HG03575 (cell line): ENCODE measurements around the gene CACUL1.
"Not testable (repeated sequence)": the region's sequence is repeated elsewhere in the genome, so short reads cannot be mapped to it uniquely, and the experiment has no call there.

Source experiments
- ATAC-seq: cut with Tn5 transposase; IDR thresholded peaks from one replicate; pipeline ENCODE4 v1.9.1; 2021; ENCODE audit not compliant: unreplicated experiment, insufficient number of reproducible peaks, low FRiP score; ENCODE audit errors: extremely low read depth

Gene CACUL1

DNA sequence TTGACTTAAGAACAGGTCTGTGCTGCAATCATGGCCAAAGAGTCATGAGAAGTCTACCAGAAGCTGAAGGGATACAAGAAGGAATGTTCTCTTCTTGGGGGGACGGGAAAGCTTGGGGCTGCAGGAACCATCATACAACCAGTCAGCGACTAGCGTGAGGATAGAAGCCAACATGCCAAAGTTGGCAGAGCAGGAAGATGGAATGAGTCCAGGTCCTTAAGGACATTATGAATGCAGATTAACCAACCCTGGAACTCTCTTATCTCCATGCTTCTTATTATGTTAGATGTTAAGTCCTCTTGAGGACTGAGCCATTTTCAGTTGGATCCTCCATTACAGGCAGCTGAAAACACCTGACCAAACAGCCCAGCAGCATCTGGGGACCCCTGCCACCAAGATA is 17.2 kb upstream of the CACUL1 start:
- no peak for ATAC-seq

DNA sequence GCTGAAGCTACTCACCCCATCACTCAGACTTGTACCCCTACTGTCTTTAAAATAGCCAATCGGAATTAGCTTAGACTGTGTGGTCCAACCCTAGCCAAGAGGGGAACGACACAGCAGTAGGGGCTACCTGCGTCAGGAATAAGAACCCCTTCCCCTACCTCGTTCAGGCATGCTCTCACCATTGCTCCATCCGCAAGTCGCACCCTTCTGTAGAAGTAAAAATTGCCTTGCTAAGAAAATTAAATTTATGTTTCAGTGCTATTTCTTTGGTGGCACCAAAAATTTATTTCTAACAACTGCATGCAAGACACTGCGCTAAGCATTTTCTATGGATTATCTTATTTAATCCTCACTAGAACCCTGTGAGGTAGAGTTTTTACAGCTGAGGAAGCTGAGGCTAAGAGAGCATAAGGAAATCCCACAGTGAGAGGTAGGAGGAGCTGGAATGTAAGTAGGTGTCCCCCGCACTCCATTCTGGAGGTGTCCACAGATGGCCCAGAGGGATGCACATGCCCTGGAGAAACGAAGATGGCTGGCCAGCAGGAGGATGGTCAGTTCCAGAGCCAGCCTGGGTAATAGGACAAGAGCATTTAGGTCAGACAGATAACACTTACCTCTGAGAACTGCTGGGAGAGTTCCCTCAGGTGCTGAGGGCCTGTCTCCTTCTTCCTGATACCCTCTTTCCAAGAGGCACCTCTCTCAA is 15.3 kb upstream of the CACUL1 start:
- no peak for ATAC-seq

DNA sequence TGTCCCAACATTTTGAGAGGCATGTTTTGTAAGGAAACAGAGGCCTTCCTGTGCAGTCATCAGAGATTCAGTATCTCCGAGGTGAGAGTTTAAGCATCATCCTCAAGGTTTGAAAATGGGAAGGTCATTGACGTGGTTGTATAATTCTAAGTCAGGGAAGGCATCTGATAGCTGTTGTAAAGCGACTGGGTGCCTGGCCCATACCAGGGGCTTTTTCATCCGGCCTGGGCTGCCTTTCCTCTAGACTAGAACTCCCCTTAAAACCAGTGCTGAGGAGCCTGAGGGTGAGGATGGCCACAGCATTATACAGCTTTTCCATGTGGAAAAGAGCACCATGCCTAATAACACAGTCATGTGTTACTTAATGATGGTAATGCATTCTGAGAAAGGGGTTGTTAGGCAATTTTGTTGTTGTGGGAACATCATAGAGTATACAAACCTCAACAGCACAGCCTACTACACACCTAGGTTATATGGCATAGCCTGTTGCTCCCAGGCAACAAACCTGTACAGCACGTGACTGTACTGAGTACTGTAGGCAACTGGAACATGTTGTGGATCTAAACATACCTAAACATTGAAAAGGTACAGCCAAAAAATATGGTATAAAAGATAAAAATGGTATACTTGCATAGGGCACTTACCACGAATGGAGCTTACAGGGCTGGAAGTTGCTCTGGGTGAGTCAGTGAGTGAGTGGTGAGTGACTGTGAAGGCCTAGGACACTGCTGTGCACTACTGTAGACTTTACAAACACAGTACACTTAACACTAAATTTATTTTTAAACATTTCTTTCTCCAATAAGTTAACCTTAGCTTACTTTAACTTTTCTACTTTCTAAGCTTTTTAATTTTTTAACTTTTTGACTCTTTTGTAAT is 13.5 kb upstream of the CACUL1 start:
- no peak for ATAC-seq

DNA sequence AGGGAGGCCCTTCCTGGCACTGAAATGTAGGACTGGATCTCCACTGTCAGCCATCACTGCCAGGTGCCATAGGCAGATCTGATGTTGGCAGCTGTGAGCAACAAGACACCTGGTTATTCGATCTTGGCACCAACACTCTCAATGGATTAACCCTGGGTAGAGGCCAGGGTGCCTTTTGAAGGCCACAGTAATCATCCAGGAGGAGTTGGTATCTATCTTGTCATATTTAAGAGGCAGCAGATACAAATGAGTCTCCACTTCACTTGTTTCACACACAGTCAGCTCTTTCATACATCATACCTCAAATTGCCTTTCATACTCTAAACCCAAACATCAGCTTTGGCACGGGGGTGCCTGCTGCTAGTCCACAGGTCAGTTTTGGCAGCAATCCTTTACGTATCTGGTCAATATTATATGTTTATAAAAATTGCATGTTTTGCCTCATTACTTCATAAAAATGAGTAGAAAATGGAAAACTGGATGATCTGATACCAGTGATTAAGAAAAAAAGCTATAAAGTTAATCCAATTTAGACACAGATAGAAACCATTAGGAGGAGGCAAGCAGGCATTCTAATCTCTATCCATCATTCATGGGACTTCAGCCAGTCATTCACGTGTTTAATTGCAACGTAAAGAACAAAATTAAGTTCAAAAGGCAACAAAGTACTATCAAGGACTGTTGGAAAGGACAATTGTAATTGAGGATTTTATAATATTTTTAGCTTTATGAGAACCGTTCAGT is 12.7 kb upstream of the CACUL1 start:
- no peak for ATAC-seq

DNA sequence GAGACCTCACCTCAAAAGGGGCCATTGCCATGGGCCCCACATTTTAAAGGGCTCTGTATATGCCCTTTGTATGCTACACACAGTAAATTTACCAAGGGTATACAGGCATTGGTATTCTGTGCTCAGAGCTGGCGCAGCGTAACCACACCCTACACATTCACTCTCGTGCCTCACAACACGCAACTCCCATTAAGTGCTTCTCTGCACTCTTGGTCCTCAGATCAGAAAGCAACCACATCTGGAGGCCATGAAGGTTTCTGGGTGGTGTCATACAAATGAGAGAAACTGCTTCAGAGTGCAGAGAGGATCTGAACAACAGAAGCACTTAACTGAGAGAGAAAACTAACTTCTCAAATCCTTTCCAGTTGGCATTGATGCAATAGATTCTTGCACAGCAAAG is 9.4 kb upstream of the CACUL1 start:
- no peak for ATAC-seq

DNA sequence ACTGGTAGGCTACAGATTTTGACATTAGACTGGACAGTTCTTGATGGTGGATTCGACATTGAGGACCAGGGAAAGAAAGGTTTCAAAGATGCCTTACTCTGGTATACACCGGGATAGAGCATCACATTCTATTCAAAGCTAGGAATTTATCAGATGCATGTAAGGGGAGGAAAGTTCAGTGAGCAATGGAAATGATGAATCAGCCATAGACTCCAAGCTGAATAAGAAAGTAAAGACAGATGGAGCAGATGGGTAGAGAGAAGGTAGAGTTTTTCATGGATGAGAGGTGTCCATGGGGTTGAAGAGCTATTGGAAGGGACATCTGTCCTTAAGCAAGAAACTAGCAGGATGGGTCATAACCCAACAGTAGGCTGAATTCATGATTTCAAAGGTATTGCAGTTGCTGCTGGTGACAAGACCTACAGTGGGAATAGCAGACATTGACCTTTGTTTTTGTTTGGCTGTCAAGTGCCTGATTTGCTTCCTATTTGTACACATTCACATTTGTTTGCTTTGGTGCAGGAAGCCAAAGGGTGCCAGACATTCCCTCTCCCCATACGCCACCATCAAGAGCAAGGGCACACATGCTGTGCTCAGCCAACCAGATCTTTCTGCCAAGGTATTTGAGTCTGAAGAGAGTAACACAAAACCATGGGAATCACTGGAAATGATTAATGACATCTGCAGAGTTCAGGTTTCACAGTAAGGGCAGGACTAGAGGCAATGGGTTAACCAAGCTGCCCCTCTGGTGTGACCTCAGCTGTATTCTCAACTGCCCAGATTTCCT is 8.6 kb upstream of the CACUL1 start:
- no peak for ATAC-seq

DNA sequence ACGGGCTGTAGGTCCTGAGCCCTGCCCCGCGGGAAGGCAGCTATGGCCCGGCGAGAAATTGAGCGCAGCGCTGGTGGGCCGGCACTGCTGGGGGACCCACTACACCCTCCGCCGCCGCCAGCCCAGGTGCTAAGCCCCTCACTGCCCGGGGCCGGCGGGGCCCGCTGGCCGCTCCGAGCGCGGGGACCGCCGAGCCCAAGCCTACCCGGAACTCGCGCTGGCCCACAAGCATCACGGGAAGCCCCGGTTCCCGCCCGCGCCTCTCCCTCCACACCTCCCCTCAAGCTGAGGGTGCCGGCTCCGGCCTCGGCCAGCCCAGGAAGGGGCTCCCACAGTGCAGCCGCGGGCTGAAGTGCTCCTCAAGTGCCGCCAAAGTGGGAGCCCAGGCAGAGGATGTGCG is 5.5 kb upstream of the CACUL1 start:
- ATAC-seq: no peak

DNA sequence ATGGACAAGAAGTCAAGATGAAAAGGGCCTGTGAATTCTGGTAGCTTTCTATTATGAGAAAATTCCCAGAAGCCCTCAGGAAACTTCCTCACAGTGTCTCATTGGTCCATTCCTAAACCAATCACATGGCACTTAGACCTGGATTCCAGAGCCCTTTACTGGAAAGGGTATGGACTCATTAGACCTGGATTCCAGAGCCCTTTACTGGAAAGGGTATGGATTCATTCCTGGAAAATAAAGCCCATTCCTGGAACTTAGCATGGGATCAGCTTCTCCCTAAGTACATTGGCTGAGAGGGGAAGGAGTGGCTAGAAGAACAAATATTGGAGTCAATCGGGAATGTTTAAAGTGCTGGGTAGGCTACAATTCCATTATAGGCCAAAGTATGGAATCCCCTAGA is 3.7 kb upstream of the CACUL1 start:
- no peak for ATAC-seq

DNA sequence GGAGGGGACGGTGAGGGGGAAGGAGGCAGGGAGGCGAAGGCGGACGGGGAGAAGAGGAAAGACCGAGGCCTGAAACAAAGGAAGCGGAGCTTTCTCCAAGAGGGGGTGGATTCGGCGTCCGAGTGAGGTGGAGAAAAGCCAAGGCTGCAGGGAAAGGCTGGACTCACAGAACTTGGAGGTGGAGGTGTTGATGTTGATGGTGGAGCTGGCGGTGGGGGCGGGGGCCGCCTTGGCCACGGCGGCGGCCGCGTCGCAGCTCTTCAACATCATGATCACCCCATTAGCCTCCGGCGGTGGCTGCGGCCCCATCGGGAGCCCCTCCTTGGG is 578 bp downstream of the CACUL1 start:
- ATAC-seq: no peak

DNA sequence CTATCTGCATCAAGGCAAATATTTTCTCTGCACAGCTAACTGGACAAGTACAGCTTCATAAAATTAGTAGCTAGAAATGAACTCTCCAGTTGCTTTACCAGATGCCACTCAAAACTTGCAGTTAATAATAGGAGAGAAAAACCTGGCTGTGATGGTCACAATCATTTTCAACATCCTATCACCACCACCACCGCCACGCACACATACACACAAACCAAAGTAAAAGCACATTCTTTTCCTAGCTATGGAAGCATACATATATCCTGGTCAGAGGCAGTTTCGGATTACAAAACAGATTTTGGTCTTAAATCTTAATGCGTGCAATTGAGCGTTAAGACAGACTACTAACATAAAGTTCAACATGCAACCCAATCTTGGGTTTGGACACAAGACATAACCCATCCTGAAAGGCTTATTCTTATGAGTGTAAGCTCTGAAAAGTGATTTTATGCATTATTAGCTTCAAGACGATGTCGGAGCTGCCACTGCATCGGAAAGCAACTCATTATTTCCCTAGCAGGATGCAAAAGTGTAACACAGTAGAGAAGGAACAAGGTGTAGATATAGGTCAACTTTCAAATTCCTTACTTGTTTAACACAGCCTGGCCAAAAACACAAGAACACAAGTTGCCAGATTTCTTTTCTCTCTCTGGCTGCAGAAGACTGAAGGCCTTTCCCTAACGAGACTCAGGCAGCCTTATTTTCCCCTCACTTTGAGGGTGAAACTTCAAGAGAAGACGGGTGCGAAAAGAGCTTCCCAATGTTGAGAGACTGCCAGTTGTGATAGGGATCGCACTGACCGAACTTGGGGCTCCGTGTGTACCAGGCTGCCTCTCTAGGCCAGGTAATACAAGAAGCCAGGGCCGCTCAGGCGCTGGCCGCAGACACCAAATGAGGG is 1.2 kb downstream of the CACUL1 start:
- no peak for ATAC-seq

DNA sequence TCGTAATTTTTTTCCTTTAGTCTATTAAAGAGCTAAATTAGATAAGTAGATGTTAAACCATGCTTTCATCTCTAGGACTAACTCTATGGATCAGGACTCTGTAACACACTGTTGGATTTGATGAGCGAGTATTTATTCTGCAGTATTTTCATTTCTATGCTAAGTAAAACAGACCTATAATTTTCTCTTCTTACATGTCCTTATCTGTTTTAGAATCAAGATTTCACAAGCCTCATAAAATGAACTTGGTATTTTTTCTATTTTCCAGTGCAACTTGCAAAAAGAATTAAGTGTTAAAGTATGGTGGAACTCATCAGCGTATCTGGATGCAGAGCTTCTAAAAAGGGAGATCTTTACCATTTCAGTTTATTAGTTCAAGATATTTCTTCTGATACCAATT is 2.4 kb downstream of the CACUL1 start:
- no peak for ATAC-seq

DNA sequence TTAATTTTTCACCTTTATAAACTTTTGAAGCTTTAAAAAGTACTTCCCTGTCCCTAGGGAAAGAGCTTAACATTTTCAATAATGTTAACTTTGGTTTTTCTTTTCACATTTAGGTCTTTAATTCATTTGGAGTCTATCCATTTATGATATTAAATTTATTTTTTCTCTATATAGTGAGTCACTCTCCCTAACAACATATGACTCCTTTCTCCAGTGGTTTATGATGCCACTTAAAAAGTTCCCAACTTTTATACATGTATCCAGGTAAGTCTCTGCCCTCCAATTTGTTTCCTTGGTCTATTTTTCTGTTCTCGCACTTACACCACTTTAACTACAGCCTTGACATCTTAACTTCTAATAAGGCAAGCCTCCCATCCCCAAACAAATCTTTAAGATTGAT is 3.5 kb downstream of the CACUL1 start:
- ATAC-seq: no peak

DNA sequence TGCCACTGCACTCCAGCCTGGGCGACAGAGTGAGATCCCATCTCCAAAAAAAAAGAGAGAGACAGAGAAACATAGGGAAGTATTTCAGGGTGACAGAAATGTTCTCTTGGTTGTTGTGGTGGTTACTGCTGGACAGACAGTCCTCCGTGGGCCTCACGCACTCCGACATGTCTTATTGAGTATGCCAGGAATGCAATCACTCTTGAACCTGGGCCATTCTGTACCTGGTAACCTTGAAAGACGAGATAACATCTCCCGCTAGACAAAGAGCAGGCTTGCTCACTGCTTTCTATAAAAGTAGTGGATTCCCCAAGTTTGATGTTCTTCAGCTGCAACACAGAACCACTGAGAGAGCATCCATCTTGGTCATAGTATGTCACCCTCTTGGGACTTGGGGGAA is 6.7 kb downstream of the CACUL1 start:
- no peak for ATAC-seq

DNA sequence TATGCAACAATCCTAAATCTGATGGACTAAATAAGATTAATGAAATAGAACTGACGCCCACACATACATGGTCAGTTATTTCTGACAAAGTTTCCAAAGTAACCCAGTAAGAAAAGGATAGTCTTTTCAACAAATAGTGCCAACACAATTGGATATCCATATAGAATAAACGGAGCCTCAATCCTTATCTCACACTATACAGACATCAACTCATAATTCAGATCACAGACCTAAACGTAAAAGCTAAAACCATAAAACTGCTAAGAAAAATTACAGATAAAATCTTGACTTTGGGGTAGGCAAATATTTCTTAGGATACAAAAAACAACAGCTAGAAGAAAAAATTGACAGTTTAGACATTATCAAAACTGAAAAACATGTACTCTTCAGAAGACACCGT is 8.5 kb downstream of the CACUL1 start:
- ATAC-seq: no peak

DNA sequence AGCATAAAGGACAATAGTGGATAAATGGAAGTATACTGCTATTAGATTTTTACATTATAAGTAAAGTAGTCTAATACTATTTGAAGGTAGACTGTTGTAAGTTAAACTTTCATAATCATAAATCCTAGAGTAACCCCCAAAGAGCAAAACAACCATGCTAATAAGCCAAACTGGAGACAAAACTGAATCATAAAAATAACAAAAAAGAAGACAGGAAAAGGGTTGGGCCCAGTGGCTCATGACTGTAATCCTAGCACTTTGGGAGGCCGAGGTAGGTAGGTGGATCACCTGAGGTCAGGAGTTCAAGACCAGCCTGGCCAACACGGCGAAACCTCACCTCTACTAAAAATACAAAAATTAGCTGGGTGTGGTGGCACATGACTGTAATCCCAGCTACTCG is 9.7 kb downstream of the CACUL1 start:
- ATAC-seq: no peak

DNA sequence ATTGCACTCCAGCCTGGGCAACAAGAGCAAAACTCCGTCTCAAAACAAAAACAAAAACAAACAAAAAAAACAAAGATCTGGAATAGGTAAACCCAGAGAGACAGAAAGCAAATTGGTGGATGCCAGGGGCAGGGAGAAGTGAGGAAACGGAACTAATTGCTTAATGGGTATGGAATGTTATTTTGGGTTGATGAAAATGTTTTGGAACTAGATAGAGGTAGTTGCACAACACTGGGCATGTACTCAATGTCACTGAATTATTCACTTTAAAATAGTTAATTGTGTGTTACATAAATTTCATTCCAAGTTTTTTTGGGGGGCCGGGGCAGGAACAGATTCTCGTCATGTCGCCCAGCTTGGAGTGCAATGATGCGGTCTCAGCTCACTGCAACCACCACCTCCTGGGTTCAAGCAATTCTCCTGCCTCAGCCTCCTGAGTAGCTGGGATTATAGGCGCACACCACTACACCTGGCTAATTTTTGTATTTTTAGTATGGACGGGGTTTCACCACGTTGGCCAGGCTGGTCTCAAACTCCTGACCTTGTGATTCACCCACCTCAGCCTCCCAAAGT is 10.3 kb downstream of the CACUL1 start:
- ATAC-seq: not testable (repeated sequence)

DNA sequence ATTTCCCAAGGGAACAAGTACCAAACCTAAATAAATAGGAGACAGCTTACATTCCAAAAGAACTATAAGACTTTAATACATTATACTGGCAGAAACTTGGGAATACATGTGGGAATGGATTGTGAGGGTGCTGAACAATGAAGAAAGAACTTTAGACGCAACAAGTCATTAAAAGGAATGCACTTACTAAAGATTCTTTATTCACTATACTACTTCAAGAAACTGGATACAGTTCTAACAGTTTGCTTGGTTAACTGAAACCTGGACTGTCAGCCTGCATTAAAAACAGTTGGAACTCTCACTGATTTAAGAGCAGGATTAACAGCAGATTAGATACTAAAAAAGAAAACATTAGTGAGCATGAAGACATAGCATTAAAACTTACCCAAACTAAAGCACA is 12.0 kb downstream of the CACUL1 start:
- ATAC-seq: no peak

DNA sequence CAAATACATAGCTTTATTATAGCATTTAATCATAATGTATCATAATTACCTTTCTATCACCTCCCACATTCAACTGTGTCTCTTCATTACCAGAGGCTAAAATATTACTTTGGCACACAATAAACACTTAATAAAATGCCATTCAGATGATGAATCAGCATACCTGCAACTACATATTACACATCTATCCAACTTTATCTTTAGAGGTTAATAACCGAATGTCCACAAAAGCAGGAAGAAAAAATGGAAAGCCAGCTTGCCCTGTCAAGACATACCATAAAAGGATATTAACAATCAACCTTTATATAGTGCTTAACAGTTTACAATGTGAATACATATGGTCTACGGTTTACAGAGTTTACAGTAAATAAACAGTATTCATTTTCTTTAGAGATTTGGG is 12.7 kb downstream of the CACUL1 start:
- ATAC-seq: no peak
